Sigmoid colon (tissue), 7 donors: ENCODE results near the gene ABCA12. TPM values are rescaled to one million over a fixed set of nuclear protein-coding genes. Genes with fewer than 3 reads are reported as not detected.

Experiments
- DNase-seq: peaks from one replicate; pipeline ENCODE4 v3.0.0-alpha.2; 2019
- H3K27ac ChIP-seq, 4 donors: fragments of 200-600 bp; sonication (generic); one replicate each; pipeline ENCODE4 v1.5.1; 2016 to 2019; ENCODE audit warnings: mild to moderate bottlenecking in 1 of 4
- H3K27me3 ChIP-seq, 3 donors: fragments of 200-600 bp; sonication (generic); one replicate each; pipeline ENCODE4 v1.5.1; 2019; ENCODE audit warnings: mild to moderate bottlenecking in 1 of 3
- H3K36me3 ChIP-seq, 4 donors: fragments of 200-600 bp; sonication (generic); one replicate each; pipeline ENCODE4 v1.5.1; 2016 to 2019
- H3K4me1 ChIP-seq, 4 donors: fragments of 200-600 bp; sonication (generic); one replicate each; pipeline ENCODE4 v1.5.1; 2017 to 2019
- H3K4me3 ChIP-seq, 4 donors: fragments of 200-600 bp; sonication (generic); one replicate each; pipeline ENCODE4 v1.5.1; 2017 to 2019; ENCODE audit warnings: mild to moderate bottlenecking in 2 of 4, moderate library complexity in 1 of 4
- H3K9me3 ChIP-seq, 4 donors: fragments of 200-600 bp in 3 of 4; sonication (generic) in 3 of 4; one replicate each; pipeline versions ENCODE4 v1.5.1 to v1.6.1; 2013 to 2019
- CTCF ChIP-seq, 4 experiments: fragments of 450-650 bp in 3 of 4; fragments of 200-600 bp in 1 of 4; IDR thresholded peaks; one replicate each; pipeline ENCODE4 v1.5.1; 2016 to 2019; ENCODE audit warnings: antibody characterized with exemption in 4 of 4, mild to moderate bottlenecking in 3 of 4, moderate library complexity in 2 of 4
- EP300 ChIP-seq, 4 donors: sonication (generic); formaldehyde crosslinking; IDR thresholded peaks; one replicate each; pipeline ENCODE4 v1.6.1; 2017; ENCODE audit warnings: antibody characterized with exemption in 4 of 4
- POLR2A ChIP-seq, 2 donors: fragments of 450-650 bp; IDR thresholded peaks; one replicate each; pipeline ENCODE4 v1.6.1; 2016; ENCODE audit warnings: antibody characterized with exemption in 2 of 2, mild to moderate bottlenecking in 2 of 2, moderate library complexity in 2 of 2
- POLR2AphosphoS5 ChIP-seq, 4 donors: sonication (generic); formaldehyde crosslinking; IDR thresholded peaks; one replicate each; pipeline ENCODE4 v1.6.1; 2017; ENCODE audit warnings: antibody characterized with exemption in 4 of 4
- WGBS, 2 donors: extraction: QIAGEN DNeasy Blood & Tissue Kit; methylation state at CpG; one replicate each; pipeline ENCODE4 v1.1.7; 2013; 5-methylcytosine and 5-hydroxymethylcytosine counted together
- intact Hi-C: fragments of 100-400 bp; cut with DNase I; formaldehyde crosslinking; loops from one replicate; pipeline ENCODE4 v1.15.1; 2023
- polyA plus RNA-seq, 3 donors: library from polyadenylated mRNA; stranded (reverse); fragments of 200-250 nt; gene quantifications; one replicate each; pipeline ENCODE4 v1.2.3, GENCODE V29; 2013
- total RNA-seq, 4 donors: library from RNA; depleted of rRNA; stranded (reverse); fragments of >200 nt; gene quantifications; one replicate each; pipeline ENCODE4 v1.1.0, GENCODE V29; 2016
- donor health status: healthy with polysubstance abuse.
- donor health status: Bipolar disorder and iron deficiency.
- donor health status: healthy.

ABCA12 gene
- total and polyA plus RNA-seq, 7 donors: under 0.01 to 0.66 (median 0.28) TPM; not detected in 2

DNA sequence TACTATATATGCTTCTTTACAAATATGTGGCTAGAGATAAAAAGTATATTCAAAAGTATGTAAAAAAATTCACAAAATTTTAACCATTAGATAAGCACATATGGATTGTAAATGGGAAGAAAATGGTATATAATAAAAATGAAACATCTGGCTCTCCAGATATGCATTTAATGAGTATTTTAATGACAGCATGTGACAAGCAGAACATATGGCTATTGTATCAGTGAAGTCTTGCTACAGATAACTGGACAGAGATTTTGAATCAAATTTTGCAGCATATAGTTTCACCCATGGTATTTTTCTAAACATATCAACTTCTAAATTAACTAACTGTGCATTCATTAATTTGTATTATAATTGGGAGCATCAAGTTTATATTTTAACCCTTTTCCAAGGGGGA lies 5.0 kb upstream of the ABCA12 start:
- TF ChIP-seq POLR2AphosphoS5 (IDR thresholded peaks at IDR 0.05) (no peak), CTCF (IDR thresholded peaks at IDR 0.05) (no peak), EP300 (IDR thresholded peaks at IDR 0.05) (no peak), POLR2A (IDR thresholded peaks at IDR 0.05) (no peak)
- Histone ChIP-seq H3K9me3 (no peaks in the 10 kb centered on the region), H3K36me3 (no peaks in the 10 kb centered on the region), H3K4me1 (no peaks in the 10 kb centered on the region), H3K27ac (no peak overlapping the region), H3K27me3 (no peaks in the 10 kb centered on the region), H3K4me3 (no peak overlapping the region)
- intact Hi-C loops: no loop called here
- DNase-seq: no peak

DNA sequence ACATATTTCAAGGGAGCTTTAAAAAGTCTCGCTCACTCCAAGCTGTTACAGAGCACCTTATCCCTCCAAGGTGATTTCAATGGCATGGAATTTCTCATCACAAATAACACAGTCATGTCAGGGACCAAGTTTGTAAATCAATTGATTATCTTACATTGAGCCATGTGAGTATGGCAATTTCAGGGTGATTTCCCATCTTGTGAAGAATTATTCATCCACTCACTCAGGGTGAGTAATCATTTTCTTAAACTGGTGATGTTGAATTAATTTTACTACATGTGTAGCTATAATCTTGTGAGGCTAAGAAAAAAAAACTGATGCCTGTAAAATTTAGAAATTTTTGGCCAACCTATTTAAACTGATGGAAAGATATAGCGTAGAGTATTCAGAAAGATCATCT lies 3.3 kb upstream of the ABCA12 start:
- TF ChIP-seq POLR2A (IDR thresholded peaks at IDR 0.05) (no peak), POLR2AphosphoS5 (IDR thresholded peaks at IDR 0.05) (no peak), EP300 (IDR thresholded peaks at IDR 0.05) (no peak), CTCF (IDR thresholded peaks at IDR 0.05) (no peak)
- Histone ChIP-seq H3K4me3 (no peak overlapping the region), H3K27ac (no peak overlapping the region), H3K9me3 (no peaks in the 10 kb centered on the region), H3K4me1 (no peaks in the 10 kb centered on the region), H3K36me3 (no peaks in the 10 kb centered on the region), H3K27me3 (no peaks in the 10 kb centered on the region)
- 94 to 95% methylated on average over 2 of the region's 2 CpGs for WGBS, 2 donors
- no peak for DNase-seq
- intact Hi-C loops: no loop called here

DNA sequence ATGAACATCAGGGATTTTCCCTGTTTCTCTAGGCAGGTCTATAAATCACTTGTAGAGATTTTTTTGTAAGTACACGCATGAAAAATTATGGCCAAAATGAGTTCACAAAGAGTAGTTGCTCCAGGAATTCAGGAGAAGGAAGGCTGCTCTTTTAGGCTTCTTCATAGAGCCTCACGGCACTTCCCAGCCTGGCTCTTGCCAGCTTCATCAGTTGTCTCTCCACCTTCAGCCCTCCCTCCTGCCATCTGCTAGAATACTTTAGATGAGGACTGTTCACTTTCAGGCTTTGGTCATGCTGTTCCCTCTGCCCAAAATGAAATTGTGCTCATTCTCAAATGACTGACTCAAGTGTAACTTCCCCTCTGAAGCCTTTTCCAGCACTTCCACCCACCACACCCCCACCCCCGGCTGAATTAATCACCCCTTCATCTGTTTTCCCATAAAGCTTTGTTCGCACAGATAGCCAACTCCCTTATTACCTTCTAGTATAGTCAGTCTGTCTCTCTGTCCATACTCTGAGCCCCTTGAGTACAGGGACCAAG lies 1.8 kb upstream of the ABCA12 start:
- Histone ChIP-seq H3K4me1 (no peaks in the 10 kb centered on the region), H3K27me3 (no peaks in the 10 kb centered on the region), H3K9me3 (no peaks in the 10 kb centered on the region), H3K4me3 (no peak overlapping the region), H3K36me3 (no peaks in the 10 kb centered on the region), H3K27ac (no peak overlapping the region)
- TF ChIP-seq POLR2AphosphoS5 (IDR thresholded peaks at IDR 0.05) (no peak), POLR2A (IDR thresholded peaks at IDR 0.05) (no peak), CTCF (IDR thresholded peaks at IDR 0.05) (no peak), EP300 (IDR thresholded peaks at IDR 0.05) (no peak)
- 63 to 70% methylated on average over 4 of the region's 4 CpGs for WGBS, 2 donors
- DNase-seq: no peak
- intact Hi-C loops: no loop called here

DNA sequence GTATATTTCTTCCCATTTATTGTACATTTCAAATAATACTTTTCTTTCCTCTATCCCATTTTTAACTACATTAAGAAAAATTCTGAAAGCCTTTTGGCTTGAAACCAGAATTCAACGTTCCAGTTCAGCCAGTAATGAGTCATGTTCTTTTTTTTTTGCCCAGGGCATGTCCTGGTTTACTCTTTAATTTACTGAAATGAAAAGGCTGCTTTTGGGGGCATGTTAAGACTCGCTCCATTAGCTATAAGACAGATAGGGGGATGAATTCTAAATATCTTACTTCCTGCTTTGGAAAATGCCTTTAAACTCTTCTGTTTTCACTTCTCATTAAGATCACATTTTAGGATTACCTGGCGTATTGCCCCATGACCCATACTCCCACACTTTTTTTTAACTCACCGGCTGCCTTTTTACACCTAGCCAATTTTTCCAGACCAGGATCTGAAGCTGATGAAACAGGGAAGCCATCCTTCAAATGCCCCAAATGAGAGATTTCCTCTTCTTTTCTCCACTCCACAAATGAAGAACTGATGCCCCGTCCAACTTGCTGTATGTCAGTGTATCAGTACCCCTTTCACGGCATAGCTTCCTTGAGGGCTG lies 585 bp downstream of the ABCA12 start:
- Histone ChIP-seq H3K36me3 (no peaks in the 10 kb centered on the region), H3K4me1 (no peaks in the 10 kb centered on the region), H3K27ac (no peak overlapping the region), H3K27me3 (no peaks in the 10 kb centered on the region), H3K4me3 (no peak overlapping the region), H3K9me3 (no peaks in the 10 kb centered on the region)
- TF ChIP-seq EP300 (IDR thresholded peaks at IDR 0.05): no peak
- no peak for TF ChIP-seq POLR2A (IDR thresholded peaks at IDR 0.05)
- no peak for TF ChIP-seq POLR2AphosphoS5 (IDR thresholded peaks at IDR 0.05)
- no peak for TF ChIP-seq CTCF (IDR thresholded peaks at IDR 0.05)
- DNase-seq: no peak
- intact Hi-C loops: no loop called here
- 69 to 72% methylated on average over 6 of the region's 6 CpGs for WGBS, 2 donors

GRCh38 chr2:215137329-215137686 lies 1.1 kb downstream of the ABCA12 start:
- H3K4me1 ChIP-seq: no peaks in the 10 kb centered on the region
- intact Hi-C loops: no loop called here
- no peaks in the 10 kb centered on the region for H3K27me3 ChIP-seq
- 64 to 73% methylated on average over 3 of the region's 3 CpGs for WGBS, 2 donors
- H3K36me3 ChIP-seq: no peaks in the 10 kb centered on the region
- no peak overlapping the region for H3K27ac ChIP-seq
- TF ChIP-seq CTCF (IDR thresholded peaks at IDR 0.05): no peak
- TF ChIP-seq POLR2A (IDR thresholded peaks at IDR 0.05): no peak
- no peak for TF ChIP-seq POLR2AphosphoS5 (IDR thresholded peaks at IDR 0.05)
- TF ChIP-seq EP300 (IDR thresholded peaks at IDR 0.05): no peak
- no peak for DNase-seq
- no peaks in the 10 kb centered on the region for H3K9me3 ChIP-seq
- no peak overlapping the region for H3K4me3 ChIP-seq
